ENCODE results near the gene CALR. TPM values are rescaled to one million over a fixed set of nuclear protein-coding genes. Genes with fewer than 3 reads are reported as not detected.

CALR gene
- polyA plus RNA-seq, 1 donor, result 723 TPM

GRCh38 chr19:12979974-12980373 is 41.6 kb downstream of the CALR start:
- WGBS (ENCODE audit: insufficient coverage, low lambda C conversion rate), result 80% methylated on average over 1 of the region's 3 CpGs

GRCh38 chr19:12982648-12983047 is 44.2 kb downstream of the CALR start:
- peaks cover 52% of the 10 kb centered on the region for H3K27me3 ChIP-seq (ENCODE audit: control insufficient read depth, insufficient read depth, low read length)
- H3K27ac ChIP-seq (ENCODE audit: low read length), result no peak overlapping the region

More at GRCh38 chr19:12979974-12980373, 41.6 kb downstream of the CALR start:
- H3K9me3 ChIP-seq (ENCODE audit: control insufficient read depth, low read depth, low read length), result peaks cover 4% of the 10 kb centered on the region
- no peak overlapping the region for H3K27ac ChIP-seq (ENCODE audit: low read length)
- H3K27me3 ChIP-seq (ENCODE audit: control insufficient read depth, insufficient read depth, low read length), result peaks cover 29% of the 10 kb centered on the region
- no peak overlapping the region for H3K4me3 ChIP-seq (ENCODE audit: low read length)
- peaks cover 4% of the 10 kb centered on the region for H3K4me1 ChIP-seq (ENCODE audit: control insufficient read depth, insufficient read depth, low read length)
- no peak for DNase-seq
- no peaks in the 10 kb centered on the region for H3K36me3 ChIP-seq (ENCODE audit: control insufficient read depth, insufficient read depth, low read length)

GRCh38 chr19:12983091-12983490 is 44.7 kb downstream of the CALR start:
- H3K36me3 ChIP-seq (ENCODE audit: control insufficient read depth, insufficient read depth, low read length), result no peaks in the 10 kb centered on the region
- peaks cover 56% of the 10 kb centered on the region for H3K27me3 ChIP-seq (ENCODE audit: control insufficient read depth, insufficient read depth, low read length)
- H3K9me3 ChIP-seq (ENCODE audit: control insufficient read depth, low read depth, low read length), result peaks cover 7% of the 10 kb centered on the region
- 39% methylated on average over 5 of the region's 10 CpGs for WGBS (ENCODE audit: insufficient coverage, low lambda C conversion rate)
- H3K4me1 ChIP-seq (ENCODE audit: control insufficient read depth, insufficient read depth, low read length), result peaks cover 15% of the 10 kb centered on the region
- DNase-seq, result no peak
- peak overlapping the region; percentile 23 for H3K4me3 ChIP-seq (ENCODE audit: low read length)
- no peak overlapping the region for H3K27ac ChIP-seq (ENCODE audit: low read length)

More at GRCh38 chr19:12982648-12983047, 44.2 kb downstream of the CALR start:
- peaks cover 15% of the 10 kb centered on the region for H3K4me1 ChIP-seq (ENCODE audit: control insufficient read depth, insufficient read depth, low read length)
- WGBS (ENCODE audit: insufficient coverage, low lambda C conversion rate), result 80% methylated on average over 2 of the region's 6 CpGs
- no peak for DNase-seq
- no peaks in the 10 kb centered on the region for H3K36me3 ChIP-seq (ENCODE audit: control insufficient read depth, insufficient read depth, low read length)
- H3K9me3 ChIP-seq (ENCODE audit: control insufficient read depth, low read depth, low read length), result peaks cover 7% of the 10 kb centered on the region
- no peak overlapping the region for H3K4me3 ChIP-seq (ENCODE audit: low read length)

DNA sequence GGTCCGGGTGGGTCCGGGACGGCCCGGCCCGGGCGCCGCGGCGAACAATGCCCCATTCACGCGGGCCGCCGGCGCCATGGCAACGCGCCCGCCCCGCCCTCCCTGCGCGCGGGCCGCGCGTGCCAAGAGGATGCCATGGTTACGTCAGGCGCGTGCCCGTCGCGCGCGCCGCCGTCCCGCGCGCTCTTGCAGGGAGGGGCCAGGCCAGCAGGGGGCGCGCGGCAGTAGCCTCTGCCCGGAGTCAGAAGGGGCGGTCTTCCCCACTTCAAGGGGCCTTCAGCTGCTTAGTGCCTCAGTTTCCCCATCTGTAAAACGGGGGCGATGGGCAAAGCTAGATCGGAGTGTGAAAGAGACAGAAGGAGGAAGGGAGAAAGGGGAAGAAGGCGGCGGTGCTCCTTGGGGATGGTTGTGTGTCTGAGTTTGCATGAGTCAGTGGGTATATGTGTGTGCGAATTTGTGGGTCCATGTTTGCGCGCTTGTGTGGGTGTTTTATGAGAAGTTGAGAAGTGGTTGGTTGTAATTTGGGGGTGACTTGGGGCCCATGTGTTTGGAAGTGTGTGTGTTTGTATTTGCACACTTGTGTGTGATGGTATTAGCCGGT is 45.2 kb downstream of the CALR start:
- Histone ChIP-seq H3K9me3 (ENCODE audit: control insufficient read depth, low read depth, low read length) (peaks cover 7% of the 10 kb centered on the region), H3K36me3 (ENCODE audit: control insufficient read depth, insufficient read depth, low read length) (no peaks in the 10 kb centered on the region), H3K4me1 (ENCODE audit: control insufficient read depth, insufficient read depth, low read length) (peaks cover 15% of the 10 kb centered on the region), H3K4me3 (ENCODE audit: low read length) (peak overlapping the region; percentile 23), H3K27ac (ENCODE audit: low read length) (no peak overlapping the region), H3K27me3 (ENCODE audit: control insufficient read depth, insufficient read depth, low read length) (peaks cover 56% of the 10 kb centered on the region)
- WGBS (ENCODE audit: insufficient coverage, low lambda C conversion rate), result 24% methylated on average over 3 of the region's 51 CpGs
- DNase-seq, result peak; percentile 67 to 79

DNA sequence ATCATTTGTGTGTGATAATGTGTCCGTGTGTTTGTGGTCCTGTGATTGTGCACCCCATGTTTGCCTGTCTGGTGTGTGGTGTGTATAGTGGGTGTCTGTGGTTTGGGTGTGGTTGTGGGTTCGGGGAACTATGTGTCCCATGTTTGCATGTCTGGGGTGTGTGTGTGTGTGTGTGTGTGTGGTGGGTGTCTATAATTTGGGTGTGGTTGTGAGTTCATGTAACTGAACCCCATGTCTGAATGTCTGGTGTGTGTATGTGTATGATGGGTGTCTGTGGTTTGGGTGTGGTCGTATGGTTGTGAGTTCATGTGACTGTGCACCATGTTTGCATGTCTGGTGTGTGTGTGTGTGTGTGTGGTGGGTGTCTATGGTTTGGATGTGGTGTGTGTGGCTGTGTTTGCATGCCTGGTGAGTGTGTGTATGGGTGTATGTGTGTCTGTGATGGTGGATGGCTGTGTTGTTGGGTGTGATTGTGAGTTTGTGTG is 45.8 kb downstream of the CALR start:
- H3K36me3 ChIP-seq (ENCODE audit: control insufficient read depth, insufficient read depth, low read length), result no peaks in the 10 kb centered on the region
- H3K27ac ChIP-seq (ENCODE audit: low read length), result no peak overlapping the region
- H3K4me3 ChIP-seq (ENCODE audit: low read length), result no peak overlapping the region
- H3K27me3 ChIP-seq (ENCODE audit: control insufficient read depth, insufficient read depth, low read length), result peaks cover 60% of the 10 kb centered on the region
- WGBS (ENCODE audit: insufficient coverage, low lambda C conversion rate), result 80% methylated on average over 1 of the region's 3 CpGs
- H3K9me3 ChIP-seq (ENCODE audit: control insufficient read depth, low read depth, low read length), result peaks cover 11% of the 10 kb centered on the region
- H3K4me1 ChIP-seq (ENCODE audit: control insufficient read depth, insufficient read depth, low read length), result peaks cover 15% of the 10 kb centered on the region
- no peak for DNase-seq

DNA sequence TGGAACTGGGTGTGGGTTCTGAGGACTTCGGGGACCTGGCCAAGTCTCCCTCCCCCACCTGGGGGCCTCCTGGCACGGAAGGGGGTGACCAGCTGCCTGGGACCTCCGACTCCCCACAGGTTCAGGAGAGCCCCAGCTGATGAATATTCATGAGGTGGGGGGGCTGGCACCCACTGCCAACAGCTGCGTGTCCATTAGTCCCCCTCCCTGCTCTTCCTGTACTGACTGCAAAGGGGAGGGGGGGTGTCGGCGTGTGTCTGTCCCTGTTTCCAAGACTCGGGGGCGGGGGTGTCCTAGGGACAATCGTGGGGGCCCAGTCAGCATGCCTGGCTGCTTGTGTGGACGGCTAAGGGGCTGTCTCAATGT is 46.3 kb downstream of the CALR start:
- peaks cover 15% of the 10 kb centered on the region for H3K4me1 ChIP-seq (ENCODE audit: control insufficient read depth, insufficient read depth, low read length)
- no peak for DNase-seq
- peaks cover 65% of the 10 kb centered on the region for H3K27me3 ChIP-seq (ENCODE audit: control insufficient read depth, insufficient read depth, low read length)
- no peak overlapping the region for H3K4me3 ChIP-seq (ENCODE audit: low read length)
- no peak overlapping the region for H3K27ac ChIP-seq (ENCODE audit: low read length)
- H3K36me3 ChIP-seq (ENCODE audit: control insufficient read depth, insufficient read depth, low read length), result no peaks in the 10 kb centered on the region
- H3K9me3 ChIP-seq (ENCODE audit: control insufficient read depth, low read depth, low read length), result peaks cover 16% of the 10 kb centered on the region
- no CpG with 5 or more reads among the region's 10 CpGs for whole genome bisulfite sequencing (ENCODE audit: insufficient coverage, low lambda C conversion rate)

DNA sequence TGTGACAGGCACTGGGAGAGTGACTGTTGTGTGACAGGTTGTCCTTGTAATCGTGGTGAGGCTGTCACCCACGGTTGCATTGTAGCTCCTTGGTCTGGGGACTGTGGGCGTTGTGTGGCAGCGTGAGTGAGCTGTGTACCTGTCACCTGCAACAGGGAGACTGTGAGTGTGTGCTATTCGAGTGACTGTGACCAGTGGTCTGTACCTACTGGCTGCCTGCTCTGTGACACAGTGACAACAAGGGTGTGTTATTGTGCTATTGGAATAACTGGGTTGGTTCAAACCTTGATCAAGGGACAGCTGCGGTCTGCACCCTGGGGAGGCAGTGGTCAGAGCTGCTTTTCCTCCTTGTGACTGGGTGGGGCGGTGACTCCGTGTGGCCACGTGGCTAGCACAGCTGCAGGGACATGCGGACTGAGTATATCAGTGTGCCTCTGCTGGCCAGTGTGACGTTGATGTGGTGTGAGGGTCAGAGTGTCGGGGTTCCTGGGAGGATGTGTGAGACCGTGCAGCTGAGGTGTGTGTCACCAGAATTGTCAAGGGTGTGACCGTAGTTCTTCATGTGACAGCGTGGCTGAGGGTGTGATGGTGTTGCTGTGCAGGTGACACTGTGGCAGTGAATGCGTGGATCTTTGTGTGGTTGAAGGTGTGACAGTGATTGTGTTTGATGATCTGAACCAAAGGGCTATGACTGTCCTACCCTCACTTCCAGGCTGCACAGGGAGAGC is 46.8 kb downstream of the CALR start:
- no CpG with 5 or more reads among the region's 16 CpGs for WGBS (ENCODE audit: insufficient coverage, low lambda C conversion rate)
- no peaks in the 10 kb centered on the region for H3K36me3 ChIP-seq (ENCODE audit: control insufficient read depth, insufficient read depth, low read length)
- no peak overlapping the region for H3K4me3 ChIP-seq (ENCODE audit: low read length)
- peaks cover 70% of the 10 kb centered on the region for H3K27me3 ChIP-seq (ENCODE audit: control insufficient read depth, insufficient read depth, low read length)
- no peak overlapping the region for H3K27ac ChIP-seq (ENCODE audit: low read length)
- peaks cover 15% of the 10 kb centered on the region for H3K4me1 ChIP-seq (ENCODE audit: control insufficient read depth, insufficient read depth, low read length)
- H3K9me3 ChIP-seq (ENCODE audit: control insufficient read depth, low read depth, low read length), result peaks cover 16% of the 10 kb centered on the region
- DNase-seq, result peak; percentile 39 to 65

DNA sequence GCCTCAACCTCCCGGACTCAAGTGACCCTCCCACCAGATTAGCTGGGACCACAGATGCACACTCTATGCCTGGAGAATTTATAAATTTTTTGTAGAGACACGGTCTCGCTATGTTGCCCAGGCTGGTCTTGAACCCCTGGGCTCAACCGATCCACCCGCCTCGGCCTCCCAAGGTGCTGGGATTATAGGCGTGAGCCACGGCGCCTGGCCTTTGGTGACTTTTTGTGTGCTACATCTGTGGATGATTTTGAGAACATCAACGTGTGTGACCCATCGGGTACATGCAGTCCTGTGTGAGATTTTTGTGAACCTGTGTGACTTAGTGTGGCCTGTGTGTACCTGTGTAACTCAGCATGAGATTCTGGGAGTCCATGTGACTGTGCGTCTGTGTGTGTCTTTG is 48.3 kb downstream of the CALR start:
- H3K27ac ChIP-seq (ENCODE audit: low read length), result no peak overlapping the region
- peaks cover 16% of the 10 kb centered on the region for H3K9me3 ChIP-seq (ENCODE audit: control insufficient read depth, low read depth, low read length)
- no CpG with 5 or more reads among the region's 12 CpGs for WGBS (ENCODE audit: insufficient coverage, low lambda C conversion rate)
- H3K4me1 ChIP-seq (ENCODE audit: control insufficient read depth, insufficient read depth, low read length), result peaks cover 15% of the 10 kb centered on the region
- no peak for DNase-seq
- H3K27me3 ChIP-seq (ENCODE audit: control insufficient read depth, insufficient read depth, low read length), result peaks cover 77% of the 10 kb centered on the region
- no peaks in the 10 kb centered on the region for H3K36me3 ChIP-seq (ENCODE audit: control insufficient read depth, insufficient read depth, low read length)
- no peak overlapping the region for H3K4me3 ChIP-seq (ENCODE audit: low read length)

DNA sequence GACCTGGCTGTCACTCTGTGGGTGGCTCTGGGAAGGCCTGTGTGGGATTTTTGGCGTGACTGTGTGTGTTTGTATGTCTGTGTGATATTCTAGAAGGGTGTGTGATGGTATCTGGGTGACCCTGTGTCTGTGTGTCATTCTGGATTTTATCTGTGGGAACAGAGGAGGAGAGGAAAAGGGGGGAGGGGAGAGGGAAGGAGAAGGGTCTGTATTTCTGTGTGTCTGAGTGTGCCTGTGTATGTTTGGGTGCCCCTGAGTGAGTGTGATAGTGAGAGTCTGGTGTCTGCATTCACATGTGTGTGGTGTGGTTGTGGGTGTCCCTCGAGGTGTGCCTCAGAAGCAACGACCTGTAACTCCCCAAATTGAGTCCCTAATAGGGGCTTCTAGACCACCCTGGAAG is 48.8 kb downstream of the CALR start:
- H3K36me3 ChIP-seq (ENCODE audit: control insufficient read depth, insufficient read depth, low read length), result no peaks in the 10 kb centered on the region
- no peak for DNase-seq
- peaks cover 76% of the 10 kb centered on the region for H3K27me3 ChIP-seq (ENCODE audit: control insufficient read depth, insufficient read depth, low read length)
- peaks cover 16% of the 10 kb centered on the region for H3K9me3 ChIP-seq (ENCODE audit: control insufficient read depth, low read depth, low read length)
- no peak overlapping the region for H3K27ac ChIP-seq (ENCODE audit: low read length)
- WGBS (ENCODE audit: insufficient coverage, low lambda C conversion rate), result no CpG with 5 or more reads among the region's 3 CpGs
- no peak overlapping the region for H3K4me3 ChIP-seq (ENCODE audit: low read length)
- H3K4me1 ChIP-seq (ENCODE audit: control insufficient read depth, insufficient read depth, low read length), result peaks cover 15% of the 10 kb centered on the region

- Histone ChIP-seq H3K27ac (ENCODE audit: low read length) (no peak overlapping the region), H3K36me3 (ENCODE audit: control insufficient read depth, insufficient read depth, low read length) (no peaks in the 10 kb centered on the region), H3K4me1 (ENCODE audit: control insufficient read depth, insufficient read depth, low read length) (peaks cover 15% of the 10 kb centered on the region), H3K4me3 (ENCODE audit: low read length) (no peak overlapping the region), H3K27me3 (ENCODE audit: control insufficient read depth, insufficient read depth, low read length) (peaks cover 70% of the 10 kb centered on the region), H3K9me3 (ENCODE audit: control insufficient read depth, low read depth, low read length) (peaks cover 16% of the 10 kb centered on the region)
- no peak for DNase-seq
- no CpG with 5 or more reads among the region's 10 CpGs for WGBS (ENCODE audit: insufficient coverage, low lambda C conversion rate)
These were observed 49.4 kb downstream of the CALR start for GRCh38 chr19:12987781-12988180.

All from large intestine (tissue), 3 donors.